Brain microvascular endothelial cell (primary cell): ENCODE measurements around the gene MTCH1.
A peak's percentile ranks its signal among the peaks of the same experiment; 100 is the strongest.

ENCODE experiments used
- DNase-seq: peaks from one replicate; pipeline ENCODE4 v3.0.0-alpha.2; 2020
- H3K27ac ChIP-seq: fragments of 250-450 bp; sonication (Bioruptor Pico); 2 replicates; pipeline ENCODE4 v1.5.1; 2020; ENCODE audit warnings: mild to moderate bottlenecking, moderate library complexity
- H3K27me3 ChIP-seq: fragments of 250-450 bp; sonication (Bioruptor Pico); replicated peaks from 2 replicates; pipeline ENCODE4 v1.5.1; 2020; ENCODE audit warnings: mild to moderate bottlenecking
- H3K36me3 ChIP-seq: fragments of 250-450 bp; sonication (Bioruptor Pico); replicated peaks from 2 replicates; pipeline ENCODE4 v1.5.1; 2020; ENCODE audit warnings: mild to moderate bottlenecking
- H3K4me3 ChIP-seq: 2 replicates; pipeline ENCODE4 v1.5.1; 2011; ENCODE audit warnings: low read depth, mild to moderate bottlenecking, control low read depth, low read length, moderate library complexity
- in situ Hi-C: cut with HindIII; loops from 2 replicates; pipeline ENCODE4 v1.10.0; 2017; ENCODE audit warnings: low sequenced_read_pairs, low pct_ligation_motif_present
- TF ChIP-seq, protein P1 (sequence below): IDR thresholded peaks from 2 replicates; pipeline ENCODE4 v1.5.1; 2011; ENCODE audit warnings: low read depth, mild to moderate bottlenecking, moderate library complexity, low read length, control low read depth, inconsistent platforms; ENCODE audit errors: missing control alignments

Gene MTCH1, protein sequence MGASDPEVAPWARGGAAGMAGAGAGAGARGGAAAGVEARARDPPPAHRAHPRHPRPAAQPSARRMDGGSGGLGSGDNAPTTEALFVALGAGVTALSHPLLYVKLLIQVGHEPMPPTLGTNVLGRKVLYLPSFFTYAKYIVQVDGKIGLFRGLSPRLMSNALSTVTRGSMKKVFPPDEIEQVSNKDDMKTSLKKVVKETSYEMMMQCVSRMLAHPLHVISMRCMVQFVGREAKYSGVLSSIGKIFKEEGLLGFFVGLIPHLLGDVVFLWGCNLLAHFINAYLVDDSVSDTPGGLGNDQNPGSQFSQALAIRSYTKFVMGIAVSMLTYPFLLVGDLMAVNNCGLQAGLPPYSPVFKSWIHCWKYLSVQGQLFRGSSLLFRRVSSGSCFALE

DNA sequence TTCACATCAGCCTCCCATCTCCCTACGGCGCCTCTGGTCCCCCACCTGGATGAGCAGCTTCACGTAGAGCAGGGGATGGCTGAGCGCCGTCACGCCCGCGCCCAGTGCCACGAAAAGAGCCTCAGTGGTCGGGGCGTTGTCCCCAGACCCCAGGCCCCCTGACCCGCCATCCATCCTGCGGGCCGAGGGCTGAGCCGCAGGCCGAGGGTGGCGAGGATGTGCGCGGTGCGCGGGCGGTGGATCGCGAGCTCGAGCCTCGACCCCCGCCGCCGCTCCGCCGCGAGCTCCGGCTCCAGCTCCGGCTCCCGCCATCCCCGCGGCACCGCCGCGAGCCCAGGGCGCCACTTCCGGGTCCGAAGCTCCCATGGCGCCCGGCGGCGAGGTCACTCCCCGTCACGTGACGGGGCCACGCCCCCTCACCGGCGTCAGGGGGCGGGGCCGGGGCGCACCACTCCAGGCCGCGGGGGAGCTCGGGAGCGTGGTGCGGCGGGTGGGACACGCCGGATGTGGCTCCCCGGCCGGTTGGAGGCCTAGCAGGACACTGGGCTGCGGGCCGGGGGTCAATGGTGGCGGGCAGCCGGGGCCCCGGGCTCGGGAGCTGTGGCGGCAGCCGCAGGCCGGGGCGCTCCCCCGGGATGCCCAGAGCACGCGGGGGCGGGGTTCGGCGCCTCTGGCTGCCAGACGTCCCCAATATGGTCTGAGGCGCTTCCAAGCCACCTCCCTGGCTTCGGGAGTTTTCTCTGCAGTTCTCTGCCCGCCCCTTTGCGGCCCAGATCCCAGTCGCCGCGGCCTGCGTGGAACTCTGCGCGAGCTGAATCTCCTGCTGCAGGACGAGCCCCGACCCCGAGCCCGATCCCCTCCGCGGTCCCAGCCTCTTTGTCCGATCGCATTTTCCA is at the start of gene MTCH1:
MTCH1 (minus strand) TSS at position 389 of the 896 bp plus-strand sequence; CDS start at position 366, 23 bp downstream.
- peaks cover 2% of the 10 kb centered on the region for H3K27me3 ChIP-seq
- TF ChIP-seq, protein P1, sequence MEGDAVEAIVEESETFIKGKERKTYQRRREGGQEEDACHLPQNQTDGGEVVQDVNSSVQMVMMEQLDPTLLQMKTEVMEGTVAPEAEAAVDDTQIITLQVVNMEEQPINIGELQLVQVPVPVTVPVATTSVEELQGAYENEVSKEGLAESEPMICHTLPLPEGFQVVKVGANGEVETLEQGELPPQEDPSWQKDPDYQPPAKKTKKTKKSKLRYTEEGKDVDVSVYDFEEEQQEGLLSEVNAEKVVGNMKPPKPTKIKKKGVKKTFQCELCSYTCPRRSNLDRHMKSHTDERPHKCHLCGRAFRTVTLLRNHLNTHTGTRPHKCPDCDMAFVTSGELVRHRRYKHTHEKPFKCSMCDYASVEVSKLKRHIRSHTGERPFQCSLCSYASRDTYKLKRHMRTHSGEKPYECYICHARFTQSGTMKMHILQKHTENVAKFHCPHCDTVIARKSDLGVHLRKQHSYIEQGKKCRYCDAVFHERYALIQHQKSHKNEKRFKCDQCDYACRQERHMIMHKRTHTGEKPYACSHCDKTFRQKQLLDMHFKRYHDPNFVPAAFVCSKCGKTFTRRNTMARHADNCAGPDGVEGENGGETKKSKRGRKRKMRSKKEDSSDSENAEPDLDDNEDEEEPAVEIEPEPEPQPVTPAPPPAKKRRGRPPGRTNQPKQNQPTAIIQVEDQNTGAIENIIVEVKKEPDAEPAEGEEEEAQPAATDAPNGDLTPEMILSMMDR = no peak
- peak; percentile 72 for DNase-seq

DNA sequence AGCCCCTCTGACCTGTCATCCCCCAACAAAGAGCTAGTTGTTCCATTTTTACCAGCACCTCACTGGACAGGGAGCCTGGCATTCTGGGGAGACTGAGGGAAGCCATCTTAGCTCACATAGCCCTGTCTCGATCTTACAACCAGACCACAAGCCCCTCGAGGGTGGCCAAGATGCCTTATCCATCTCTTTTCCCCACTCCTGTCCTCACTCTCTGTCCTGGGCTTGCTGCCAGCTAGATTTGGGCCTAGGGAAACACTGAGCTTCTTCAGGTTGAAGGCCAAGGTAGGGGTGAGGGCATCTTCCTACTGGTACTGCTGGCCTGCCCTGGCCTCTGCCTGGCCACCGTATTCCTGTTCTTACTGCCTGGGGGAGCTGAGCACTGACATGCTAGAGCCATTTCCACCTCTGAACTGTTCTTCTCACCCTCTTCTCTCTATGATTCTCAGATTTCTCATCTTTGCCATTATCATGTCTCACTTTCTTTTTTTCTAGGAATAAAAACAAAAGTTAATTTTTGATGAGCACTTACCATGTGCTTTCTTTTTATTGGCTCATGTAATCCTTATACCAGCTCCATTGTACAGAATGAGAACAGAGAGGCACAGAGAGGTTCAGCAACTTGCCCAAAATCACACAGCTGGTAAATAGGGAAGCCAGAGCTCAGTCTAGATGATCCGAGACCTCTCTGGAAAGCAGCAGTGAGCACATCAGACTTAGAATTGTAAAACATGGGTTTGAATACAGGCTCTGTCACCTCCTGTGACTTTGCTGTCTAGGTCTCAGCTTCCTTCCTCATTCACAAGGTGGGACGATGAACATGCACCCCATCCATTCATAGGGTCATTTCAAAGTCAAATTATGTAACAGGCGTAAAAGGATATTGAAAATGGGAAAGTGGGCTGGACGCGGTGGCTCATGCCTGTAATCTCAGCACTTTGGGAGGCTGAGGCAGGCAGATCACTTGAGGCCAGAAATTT is 48.1 kb upstream of the MTCH1 start:
- Histone ChIP-seq H3K4me3 (no peak overlapping the region), H3K36me3 (no peaks in the 10 kb centered on the region), H3K27ac (no peak overlapping the region), H3K27me3 (no peaks in the 10 kb centered on the region)
- in situ Hi-C loops = no loop called here
- DNase-seq = no peak
- TF ChIP-seq, protein P1 = no peak

More for the DNA sequence above, at the start of gene MTCH1:
- Histone ChIP-seq H3K36me3 (peaks cover 8% of the 10 kb centered on the region), H3K4me3 (peak within 1 kb of the TSS; percentile 98), H3K27ac (peak within 1 kb of the TSS; percentile 97)
- in situ Hi-C loops = no loop called here

DNA sequence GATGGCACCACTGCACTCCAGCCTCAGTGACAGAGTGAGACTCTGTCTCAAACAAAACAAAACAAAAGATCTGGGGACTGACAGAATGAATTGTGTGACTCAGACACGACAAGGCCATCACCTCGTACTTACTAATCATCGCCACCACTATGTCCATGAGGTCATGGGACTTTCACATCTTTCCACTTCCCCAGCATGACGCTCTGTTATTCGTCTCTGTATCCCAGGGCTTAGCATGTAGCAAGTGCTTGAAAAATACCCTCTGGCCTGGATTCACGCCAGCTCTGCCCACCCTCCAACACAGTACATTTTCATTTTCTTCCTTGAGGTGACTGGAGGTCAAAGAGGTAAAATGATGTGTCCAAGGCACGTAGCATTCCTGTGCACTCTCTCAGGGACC is 47.3 kb upstream of the MTCH1 start:
- Histone ChIP-seq H3K4me3 (no peak overlapping the region), H3K36me3 (no peaks in the 10 kb centered on the region), H3K27ac (no peak overlapping the region), H3K27me3 (no peaks in the 10 kb centered on the region)
- in situ Hi-C loops = no loop called here
- DNase-seq = no peak
- TF ChIP-seq, protein P1 = no peak

DNA sequence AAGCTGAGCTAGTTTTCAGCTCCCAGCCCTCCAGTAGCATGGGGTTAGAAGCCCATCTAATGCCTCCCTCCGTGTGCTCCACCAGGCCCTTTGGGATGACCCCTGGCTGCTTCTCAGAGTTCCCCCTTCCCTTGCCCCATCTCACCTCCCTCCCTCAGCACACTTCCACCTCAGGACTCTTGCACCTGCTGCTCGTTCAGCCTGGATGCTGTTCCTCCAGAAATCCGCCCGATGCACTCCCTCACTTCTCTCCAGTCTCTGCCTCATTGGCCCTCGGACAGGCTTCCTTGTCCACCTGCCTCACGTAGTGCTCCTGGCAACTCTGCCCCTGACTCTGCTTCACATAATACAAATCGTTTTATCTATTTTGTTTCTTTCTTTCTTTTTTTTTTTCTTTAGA is 46.2 kb upstream of the MTCH1 start:
- Histone ChIP-seq H3K4me3 (no peak overlapping the region), H3K27me3 (no peaks in the 10 kb centered on the region), H3K36me3 (no peaks in the 10 kb centered on the region), H3K27ac (no peak overlapping the region)
- in situ Hi-C loops = no loop called here
- TF ChIP-seq, protein P1 = no peak
- no peak for DNase-seq

DNA sequence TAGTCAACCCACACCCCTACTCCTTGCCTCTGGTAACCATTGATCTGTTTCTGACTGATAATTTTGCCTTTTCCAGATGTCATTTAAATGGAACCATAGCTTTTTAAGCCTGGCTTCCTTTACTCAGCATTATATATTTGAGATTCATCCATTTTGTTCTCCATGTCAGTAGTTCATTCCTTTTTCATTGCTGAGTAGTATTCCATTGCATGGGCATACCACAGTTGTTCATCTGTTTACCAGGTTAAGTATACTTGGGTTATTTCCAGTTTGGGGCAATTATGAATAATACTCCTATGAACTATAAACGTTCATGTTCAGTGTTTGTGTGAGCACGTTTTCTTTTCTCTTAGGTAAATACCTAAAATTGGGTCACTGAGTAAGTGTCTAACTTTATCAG is 44.6 kb upstream of the MTCH1 start:
- TF ChIP-seq, protein P1 = no peak
- Histone ChIP-seq H3K27ac (no peak overlapping the region), H3K36me3 (no peaks in the 10 kb centered on the region), H3K27me3 (no peaks in the 10 kb centered on the region), H3K4me3 (no peak overlapping the region)
- in situ Hi-C loops = no loop called here
- DNase-seq = no peak
